ENCODE data around the gene CYTH2. TPM values are rescaled to one million over a fixed set of nuclear protein-coding genes. Genes with fewer than 3 reads are reported as not detected.
A peak's percentile ranks its signal among the peaks of the same experiment; 100 is the strongest.

The CYTH2 gene
- total RNA-seq, 1 donor from 2014 or later = 139 TPM

DNA sequence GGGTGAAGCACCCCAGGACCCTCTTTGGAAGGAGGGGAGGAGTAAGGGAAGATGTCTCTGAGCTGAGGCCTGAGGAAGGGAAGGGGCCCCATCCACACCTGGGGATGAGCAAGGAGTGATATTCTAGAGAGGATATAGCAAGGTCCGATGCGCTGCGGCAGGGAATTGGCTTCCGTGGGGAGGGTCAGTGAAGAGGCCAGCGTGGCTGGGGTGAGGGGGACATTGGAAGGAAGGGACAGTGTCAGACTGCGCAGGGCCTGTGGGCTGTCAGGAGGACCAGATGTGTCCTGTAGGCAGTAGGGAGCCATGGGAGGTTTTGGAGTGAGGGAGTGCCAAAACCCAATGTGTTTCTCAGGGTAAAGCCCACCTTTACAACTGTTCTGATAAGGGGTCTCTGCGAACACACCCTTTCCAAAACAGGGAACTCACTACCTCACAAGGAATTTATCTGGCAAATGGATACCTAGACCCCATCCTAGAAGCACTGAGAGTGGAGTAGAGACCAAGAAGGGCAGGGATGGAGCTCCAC is 38.8 kb downstream of the CYTH2 start:
- no peak for DNase-seq (ENCODE audit: extremely low spot score, unreplicated experiment)
- Mint-ChIP-seq H3K4me3 (peak overlapping the region; percentile 55), H3K27ac (peak overlapping the region; percentile 88), H3K4me1 (ENCODE audit: unreplicated experiment) (no peaks in the 10 kb centered on the region), H3K9me3 (no peaks in the 10 kb centered on the region), H3K36me3 (no peaks in the 10 kb centered on the region), H3K27me3 (no peaks in the 10 kb centered on the region)
- TF ChIP-seq, protein P1, sequence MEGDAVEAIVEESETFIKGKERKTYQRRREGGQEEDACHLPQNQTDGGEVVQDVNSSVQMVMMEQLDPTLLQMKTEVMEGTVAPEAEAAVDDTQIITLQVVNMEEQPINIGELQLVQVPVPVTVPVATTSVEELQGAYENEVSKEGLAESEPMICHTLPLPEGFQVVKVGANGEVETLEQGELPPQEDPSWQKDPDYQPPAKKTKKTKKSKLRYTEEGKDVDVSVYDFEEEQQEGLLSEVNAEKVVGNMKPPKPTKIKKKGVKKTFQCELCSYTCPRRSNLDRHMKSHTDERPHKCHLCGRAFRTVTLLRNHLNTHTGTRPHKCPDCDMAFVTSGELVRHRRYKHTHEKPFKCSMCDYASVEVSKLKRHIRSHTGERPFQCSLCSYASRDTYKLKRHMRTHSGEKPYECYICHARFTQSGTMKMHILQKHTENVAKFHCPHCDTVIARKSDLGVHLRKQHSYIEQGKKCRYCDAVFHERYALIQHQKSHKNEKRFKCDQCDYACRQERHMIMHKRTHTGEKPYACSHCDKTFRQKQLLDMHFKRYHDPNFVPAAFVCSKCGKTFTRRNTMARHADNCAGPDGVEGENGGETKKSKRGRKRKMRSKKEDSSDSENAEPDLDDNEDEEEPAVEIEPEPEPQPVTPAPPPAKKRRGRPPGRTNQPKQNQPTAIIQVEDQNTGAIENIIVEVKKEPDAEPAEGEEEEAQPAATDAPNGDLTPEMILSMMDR (conservative IDR thresholded peaks at IDR 0.05) = no peak

DNA sequence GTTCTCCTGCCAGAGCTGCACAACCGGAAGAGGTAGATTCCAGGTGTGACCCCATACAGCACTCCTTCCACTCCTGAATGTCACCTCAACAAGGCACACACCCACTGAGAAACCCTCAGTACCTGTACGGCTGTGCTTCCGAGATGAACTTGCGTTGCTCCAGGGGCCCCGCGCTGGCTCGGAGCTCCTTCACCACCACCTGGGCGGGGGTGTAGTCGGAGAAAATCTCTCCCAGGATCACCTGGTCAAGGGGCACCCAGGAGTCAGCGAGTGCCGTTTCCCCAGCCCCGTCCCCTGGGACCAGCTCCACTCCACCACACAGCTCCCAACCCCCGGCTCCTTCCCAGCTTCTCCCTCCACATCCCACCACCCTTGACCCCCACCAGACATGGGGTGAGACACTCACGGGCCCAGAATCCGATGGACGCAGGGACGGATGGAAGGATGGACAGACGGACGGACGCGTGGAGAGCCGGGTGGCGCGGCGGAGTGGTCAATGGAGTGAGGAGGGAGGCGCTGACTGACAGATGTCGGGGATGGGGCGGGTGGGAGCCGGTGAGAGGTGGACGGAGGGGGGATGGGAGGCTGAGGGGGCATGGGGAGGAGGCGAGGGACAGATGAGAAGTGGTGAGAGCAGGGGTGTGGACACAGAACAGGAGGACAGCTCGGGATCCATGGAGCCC is 39.7 kb downstream of the CYTH2 start:
- TF ChIP-seq, protein P1 (conservative IDR thresholded peaks at IDR 0.05) = no peak
- no peaks in the 10 kb centered on the region for H3K9me3 Mint-ChIP-seq
- peaks cover 3% of the 10 kb centered on the region for H3K27me3 Mint-ChIP-seq

DNA sequence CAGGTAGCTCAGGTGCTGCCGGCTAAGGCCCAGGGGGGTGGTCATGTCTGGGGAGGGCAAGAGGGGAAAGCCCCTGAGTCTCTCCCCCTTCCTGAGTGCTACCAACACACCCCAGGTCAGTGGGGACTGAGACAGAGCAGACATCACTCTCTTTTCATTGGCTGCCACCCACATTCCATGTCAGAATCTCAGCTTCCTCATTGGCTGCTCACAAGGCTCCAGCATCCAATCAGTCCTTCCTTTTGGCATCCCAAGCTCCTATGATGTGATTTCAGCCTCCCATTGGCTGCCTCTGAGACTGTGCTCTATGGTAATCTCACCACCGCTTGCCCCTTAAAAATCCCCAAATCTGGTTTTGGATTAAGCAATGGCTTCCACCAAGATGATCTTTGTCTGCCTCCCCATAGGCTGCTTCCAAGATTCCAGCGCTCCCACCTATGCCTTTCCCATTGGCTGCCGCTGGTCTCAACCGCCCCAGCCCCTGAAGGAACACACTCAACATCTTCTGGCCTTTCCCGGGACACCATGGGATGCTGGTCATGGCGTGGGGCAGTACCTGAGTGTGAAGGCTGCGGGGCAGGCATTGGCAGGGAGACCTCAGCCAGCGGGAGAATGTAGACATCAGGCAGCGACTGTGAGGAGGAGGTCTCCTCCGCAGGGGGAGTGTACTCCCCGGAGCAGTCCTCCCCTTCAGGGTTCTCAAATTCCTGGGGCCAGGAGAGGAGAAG is 40.5 kb downstream of the CYTH2 start:
- Mint-ChIP-seq H3K27me3 (peaks cover 4% of the 10 kb centered on the region), H3K36me3 (no peaks in the 10 kb centered on the region), H3K4me1 (ENCODE audit: unreplicated experiment) (peaks cover 5% of the 10 kb centered on the region), H3K4me3 (peak overlapping the region; percentile 64), H3K9me3 (no peaks in the 10 kb centered on the region), H3K27ac (no peak overlapping the region)
- DNase-seq (ENCODE audit: extremely low spot score, unreplicated experiment) = no peak
- TF ChIP-seq, protein P1 (conservative IDR thresholded peaks at IDR 0.05) = no peak

More for the DNA sequence above, 39.7 kb downstream of the CYTH2 start:
- Mint-ChIP-seq H3K27ac (peak overlapping the region; percentile 88), H3K4me1 (ENCODE audit: unreplicated experiment) (peaks cover 3% of the 10 kb centered on the region), H3K36me3 (no peaks in the 10 kb centered on the region), H3K4me3 (peak overlapping the region; percentile 55)
- DNase-seq (ENCODE audit: extremely low spot score, unreplicated experiment) = no peak

DNA sequence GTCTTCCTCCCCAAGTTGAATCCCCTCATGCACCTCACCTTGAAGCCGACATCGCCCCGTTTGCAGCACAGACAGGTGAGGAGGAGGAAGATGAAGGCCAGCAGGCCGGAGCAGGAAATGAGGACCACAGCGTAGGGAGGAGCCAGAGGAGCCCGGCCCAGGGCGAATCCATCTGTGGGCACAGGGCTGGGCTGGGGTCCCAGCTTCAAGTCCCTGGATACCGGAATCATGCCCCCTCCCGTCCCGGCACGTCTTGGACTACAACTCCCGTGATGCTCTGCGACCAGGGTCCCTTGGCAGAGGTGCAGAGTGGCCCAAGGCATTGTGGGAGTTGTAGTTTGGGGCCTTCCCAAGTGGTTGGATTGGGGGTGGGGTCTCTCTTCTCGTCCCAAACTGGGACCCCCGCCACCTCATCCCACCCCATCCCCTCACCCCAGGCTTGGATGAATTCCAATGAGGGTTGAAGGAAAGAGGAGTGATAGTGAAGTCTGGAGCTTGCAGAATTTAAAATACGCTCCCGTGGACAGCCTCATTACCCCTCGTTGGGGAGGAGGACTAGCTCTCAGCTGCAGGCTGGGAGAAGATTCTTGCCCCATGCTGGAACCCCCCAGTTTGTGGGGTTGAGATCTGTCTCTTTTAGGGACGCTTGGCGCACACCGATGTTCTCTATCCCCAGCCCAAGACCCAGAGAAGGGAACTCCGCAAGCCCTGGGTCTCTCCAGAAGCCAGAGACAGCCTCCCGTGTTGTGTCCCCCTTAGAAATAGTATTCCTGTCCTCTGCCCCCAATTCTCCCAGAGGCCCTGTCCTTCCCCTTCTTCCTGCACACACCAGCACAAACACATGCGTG is 41.5 kb downstream of the CYTH2 start:
- Mint-ChIP-seq H3K27me3 (peaks cover 4% of the 10 kb centered on the region), H3K4me3 (peak overlapping the region; percentile 87), H3K27ac (peak overlapping the region; percentile 77), H3K9me3 (no peaks in the 10 kb centered on the region), H3K36me3 (no peaks in the 10 kb centered on the region), H3K4me1 (ENCODE audit: unreplicated experiment) (peaks cover 5% of the 10 kb centered on the region)
- no peak for DNase-seq (ENCODE audit: extremely low spot score, unreplicated experiment)
- TF ChIP-seq, protein P1 (conservative IDR thresholded peaks at IDR 0.05) = no peak

DNA sequence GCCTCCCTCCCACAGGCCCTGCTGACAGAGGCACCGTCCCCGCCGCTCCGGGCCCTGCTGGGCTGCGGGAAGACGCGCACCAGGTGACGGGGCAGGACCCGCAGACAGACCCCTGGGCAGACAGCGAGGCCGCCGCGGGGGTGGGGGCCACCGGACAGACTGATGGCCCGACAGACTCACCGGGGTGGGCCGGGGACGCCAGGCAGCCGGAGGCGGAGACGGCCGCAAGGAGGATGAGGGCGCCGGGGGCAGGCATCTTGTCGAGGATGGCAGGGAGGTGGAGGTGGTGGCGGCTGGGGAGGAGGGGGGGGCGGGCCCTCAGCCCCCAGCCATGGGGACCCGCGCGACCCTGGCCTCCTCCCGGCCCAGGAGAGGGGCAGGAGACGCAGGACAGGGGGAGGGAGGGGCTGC is 42.2 kb downstream of the CYTH2 start:
- peak overlapping the region; percentile 87 for H3K4me3 Mint-ChIP-seq

More for the DNA sequence above, 42.2 kb downstream of the CYTH2 start:
- no peak for DNase-seq (ENCODE audit: extremely low spot score, unreplicated experiment)
- TF ChIP-seq, protein P1 (conservative IDR thresholded peaks at IDR 0.05) = no peak
- Mint-ChIP-seq H3K27me3 (peaks cover 4% of the 10 kb centered on the region), H3K27ac (no peak overlapping the region), H3K4me1 (ENCODE audit: unreplicated experiment) (peaks cover 5% of the 10 kb centered on the region), H3K9me3 (no peaks in the 10 kb centered on the region), H3K36me3 (no peaks in the 10 kb centered on the region)

Measured in type B pancreatic cell (in vitro differentiated cells).